Esophagus squamous epithelium (tissue), 4 donors: ENCODE results near the gene CNNM4.

Experiments used
- POLR2A ChIP-seq, 4 donors: fragments of 450-650 bp; IDR thresholded peaks; one replicate each; pipeline ENCODE4 v1.6.1; 2017; ENCODE audit warnings: antibody characterized with exemption in 4 of 4, mild to moderate bottlenecking in 4 of 4, moderate library complexity in 3 of 4
- TF ChIP-seq, protein P1 (sequence below), 6 experiments: fragments of 450-650 bp in 4 of 6; fragments of 200-600 bp in 2 of 6; sonication (generic) in 2 of 6; IDR thresholded peaks; one replicate each; pipeline ENCODE4 v1.5.1; 2016 to 2019; ENCODE audit warnings: antibody characterized with exemption in 6 of 6, mild to moderate bottlenecking in 4 of 6, moderate library complexity in 4 of 6

- TF ChIP-seq, protein P1, sequence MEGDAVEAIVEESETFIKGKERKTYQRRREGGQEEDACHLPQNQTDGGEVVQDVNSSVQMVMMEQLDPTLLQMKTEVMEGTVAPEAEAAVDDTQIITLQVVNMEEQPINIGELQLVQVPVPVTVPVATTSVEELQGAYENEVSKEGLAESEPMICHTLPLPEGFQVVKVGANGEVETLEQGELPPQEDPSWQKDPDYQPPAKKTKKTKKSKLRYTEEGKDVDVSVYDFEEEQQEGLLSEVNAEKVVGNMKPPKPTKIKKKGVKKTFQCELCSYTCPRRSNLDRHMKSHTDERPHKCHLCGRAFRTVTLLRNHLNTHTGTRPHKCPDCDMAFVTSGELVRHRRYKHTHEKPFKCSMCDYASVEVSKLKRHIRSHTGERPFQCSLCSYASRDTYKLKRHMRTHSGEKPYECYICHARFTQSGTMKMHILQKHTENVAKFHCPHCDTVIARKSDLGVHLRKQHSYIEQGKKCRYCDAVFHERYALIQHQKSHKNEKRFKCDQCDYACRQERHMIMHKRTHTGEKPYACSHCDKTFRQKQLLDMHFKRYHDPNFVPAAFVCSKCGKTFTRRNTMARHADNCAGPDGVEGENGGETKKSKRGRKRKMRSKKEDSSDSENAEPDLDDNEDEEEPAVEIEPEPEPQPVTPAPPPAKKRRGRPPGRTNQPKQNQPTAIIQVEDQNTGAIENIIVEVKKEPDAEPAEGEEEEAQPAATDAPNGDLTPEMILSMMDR (IDR thresholded peaks at IDR 0.05), result no peak
- no peak for TF ChIP-seq POLR2A (IDR thresholded peaks at IDR 0.05)
These were observed 6.4 kb upstream of the CNNM4 start for GRCh38 chr2:96754317-96754716.
